Measurements from ENCODE around the gene FBXO5.

Gene FBXO5

DNA sequence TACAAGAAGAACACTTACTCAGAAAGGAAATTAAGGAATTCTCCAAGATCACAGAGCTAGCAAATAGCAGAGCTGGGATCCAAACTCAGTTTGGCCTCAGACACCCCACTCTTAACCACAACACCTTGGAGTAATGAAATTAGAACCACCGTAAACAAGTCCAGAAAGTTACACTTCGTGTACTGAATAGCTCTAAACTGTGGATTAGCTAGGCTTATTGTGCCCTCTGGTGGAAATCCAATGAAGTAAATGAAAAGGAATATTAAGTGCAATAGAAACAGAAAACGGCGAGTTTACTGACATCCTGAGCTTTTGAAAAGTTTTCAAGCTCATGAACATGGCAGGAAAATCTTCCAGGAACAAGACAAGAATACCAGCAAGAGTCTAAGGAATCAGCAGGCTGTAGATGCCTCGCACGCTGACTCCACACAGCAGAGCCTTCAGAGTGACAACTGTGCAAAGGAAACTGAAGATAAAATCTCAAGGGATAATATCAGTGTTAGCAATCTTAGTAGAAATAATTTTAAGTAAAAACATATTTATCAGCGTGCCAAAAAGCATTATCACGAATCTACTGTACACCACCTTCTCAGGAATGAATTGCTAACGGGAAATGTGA is 34.6 kb downstream of the FBXO5 start:
- no peak for DNase-seq

DNA sequence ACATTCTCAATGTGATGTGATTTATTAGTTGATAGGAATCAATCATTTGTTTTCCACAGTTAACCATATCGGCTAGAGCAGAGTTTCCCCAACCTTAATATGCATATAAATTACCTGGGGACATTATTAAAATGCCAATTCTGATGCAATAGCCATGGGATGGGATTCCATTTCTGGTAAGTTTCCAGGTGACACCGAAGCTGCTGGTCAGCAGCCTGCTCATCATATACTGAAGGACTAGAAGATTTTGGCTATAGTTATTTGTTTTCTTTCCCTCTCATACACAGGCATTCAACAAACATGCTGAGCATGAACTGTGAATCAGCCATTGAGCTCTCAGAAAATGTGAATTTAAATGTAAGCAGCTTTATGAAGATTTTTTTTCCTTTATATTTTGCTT is 35.8 kb downstream of the FBXO5 start:
- DNase-seq, result no peak

DNA sequence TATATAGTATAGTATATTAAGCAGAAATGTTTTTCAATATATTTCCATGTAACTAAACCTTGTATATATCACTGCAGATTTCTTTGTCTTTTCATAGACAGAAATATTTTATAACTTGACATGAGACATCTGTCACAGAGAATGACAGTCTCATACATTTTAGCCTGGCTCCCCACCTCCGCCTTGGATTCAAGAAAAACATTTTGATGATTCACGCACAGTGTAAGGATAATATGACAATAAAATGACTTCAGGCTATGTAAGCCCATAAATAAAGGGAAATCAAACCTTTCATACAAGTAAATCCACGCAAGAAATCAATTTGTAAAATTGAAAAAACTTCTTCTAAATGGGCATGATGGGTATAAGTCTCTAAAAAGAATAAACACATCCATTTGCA is 36.4 kb downstream of the FBXO5 start:
- no peak for DNase-seq

DNA sequence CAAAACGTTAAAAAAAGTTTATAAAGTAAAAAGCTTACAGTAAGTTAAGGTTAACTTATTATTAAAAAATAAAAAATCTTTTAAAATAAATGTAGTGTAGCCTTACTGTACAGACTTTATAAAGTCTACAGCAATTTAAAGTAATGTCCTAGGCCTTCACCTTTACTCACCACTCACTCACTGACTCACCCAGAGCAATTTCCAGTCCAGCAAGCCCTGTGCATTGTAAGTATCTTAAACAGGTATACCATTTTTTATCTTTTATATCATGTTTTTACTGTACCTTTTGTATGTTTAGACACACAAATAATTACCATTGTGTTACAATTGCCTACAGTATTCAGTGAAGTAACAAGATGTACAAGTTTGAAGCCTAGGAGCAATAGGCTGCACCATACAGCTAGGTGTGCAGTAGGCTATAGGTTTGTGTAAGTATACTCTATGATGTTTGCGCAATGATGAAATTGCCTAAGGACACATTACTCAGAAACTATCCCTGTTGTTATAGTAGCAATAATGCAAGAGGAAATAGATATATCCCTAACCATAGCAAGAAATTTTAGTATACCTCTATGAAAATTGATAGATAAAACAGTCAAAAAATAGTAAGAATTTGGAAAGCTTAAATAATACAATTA is 39.5 kb downstream of the FBXO5 start:
- no peak for DNase-seq

DNA sequence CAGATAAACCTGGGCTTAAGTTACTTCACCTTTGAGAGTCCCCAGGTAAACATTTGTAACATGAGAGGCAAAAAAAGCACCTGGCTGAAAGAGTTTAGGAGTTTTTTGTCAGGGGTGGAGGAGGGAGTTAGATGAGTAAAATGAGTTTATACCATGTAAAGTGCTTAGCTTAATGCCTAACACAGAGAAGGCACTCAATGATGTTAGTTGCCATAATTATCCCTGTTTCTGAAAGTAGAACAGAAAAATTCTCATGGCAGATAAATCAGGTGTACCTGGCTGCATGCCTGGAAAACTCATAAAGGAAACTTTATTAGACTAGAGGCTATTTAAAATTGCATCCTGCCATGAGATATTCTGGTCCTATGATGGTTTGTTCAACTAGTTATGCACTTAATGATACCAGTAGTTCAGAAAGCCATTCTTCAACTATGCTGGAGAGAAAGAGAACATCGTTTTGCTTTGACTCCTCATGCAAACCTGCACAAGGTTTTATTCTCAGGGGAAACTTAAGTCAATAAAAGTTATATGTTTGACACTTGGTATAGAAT is 40.4 kb downstream of the FBXO5 start:
- no peak for DNase-seq

DNA sequence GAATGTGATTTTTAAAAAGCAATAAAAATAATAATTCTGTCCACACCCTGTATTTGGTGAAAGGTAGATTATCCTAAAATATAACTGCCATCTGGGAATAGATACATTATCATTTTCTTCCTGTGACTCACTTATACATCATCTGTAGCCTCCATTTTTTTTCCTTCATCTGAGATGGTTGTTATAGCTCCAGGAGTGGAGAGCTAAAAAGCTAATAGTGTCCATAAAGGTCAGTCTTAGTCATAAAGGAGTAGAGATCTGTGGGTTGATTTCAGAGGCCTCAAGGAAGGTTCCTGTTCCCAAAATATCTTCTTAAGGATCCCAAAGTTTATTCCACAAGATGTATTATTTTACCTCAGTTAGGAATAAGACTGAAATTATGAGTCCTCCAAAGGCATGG is 41.1 kb downstream of the FBXO5 start:
- no peak for DNase-seq

DNA sequence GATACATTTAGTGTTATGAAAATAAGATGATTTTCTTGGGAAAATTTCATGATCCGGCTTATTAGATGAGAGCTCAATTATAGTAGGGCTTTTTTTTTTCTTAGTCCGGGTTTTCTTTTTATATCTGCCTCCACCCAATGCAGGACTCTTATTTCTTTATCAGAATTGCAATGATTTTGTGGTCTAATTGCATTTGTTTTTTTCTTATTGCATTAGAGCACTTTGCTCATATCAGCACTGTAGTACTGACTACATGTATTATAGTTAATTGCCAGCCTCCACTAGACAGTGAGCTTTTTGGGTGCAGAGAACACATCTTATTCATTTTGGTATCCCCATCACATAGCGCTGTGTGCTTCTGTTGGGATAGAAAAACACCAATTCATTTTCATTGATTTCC is 50.0 kb downstream of the FBXO5 start:
- DNase-seq, result no peak

DNA sequence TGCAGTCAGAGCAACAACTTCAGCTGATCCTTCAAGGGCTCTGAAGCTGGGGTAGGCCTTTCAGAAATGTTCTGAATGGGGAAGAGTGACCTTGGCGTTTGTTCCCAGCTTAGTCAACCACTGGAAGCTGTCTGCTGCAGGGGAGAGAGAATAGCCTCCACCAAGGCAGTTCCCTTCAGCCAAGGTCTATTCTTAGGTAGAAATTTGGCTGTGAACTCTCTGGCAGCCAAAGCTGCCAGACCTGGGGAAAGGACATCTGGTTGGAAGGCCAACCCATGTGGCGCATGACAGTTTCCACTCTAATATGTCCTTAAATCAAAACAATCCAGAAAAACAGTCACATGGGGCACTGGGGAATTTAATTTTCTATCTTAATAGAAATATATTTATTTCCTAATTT is 60.1 kb downstream of the FBXO5 start:
- no peak for DNase-seq
